Astrocyte (in vitro differentiated cells and primary cell): ENCODE data around the gene KHSRP.

ENCODE experiments used
- CTCF ChIP-seq: IDR thresholded peaks from 2 replicates; pipeline ENCODE4 v1.5.1; 2011; ENCODE audit warnings: low read depth, mild to moderate bottlenecking, inconsistent platforms, low read length, moderate library complexity; ENCODE audit not compliant: insufficient read depth
- EZH2 ChIP-seq: IDR thresholded peaks from 2 replicates; pipeline ENCODE4 v1.6.1; 2012; ENCODE audit warnings: mild to moderate bottlenecking, low read length, inconsistent platforms; ENCODE audit not compliant: insufficient read depth

GRCh38 chr19:6375411-6376010 lies 49.1 kb downstream of the KHSRP start, which contains the start of gene PSPN:
- TF ChIP-seq CTCF, result no peak
- no peak for TF ChIP-seq EZH2
